SU-DHL-6 (cell line): Measurements from ENCODE around the gene CLIC2.
"Not testable (repeated sequence)": the region's sequence is repeated elsewhere in the genome, so short reads cannot be mapped to it uniquely, and the experiment has no call there.

Experiments
- H2AFZ ChIP-seq: fragments of 200-600 bp; sonication (generic); 2 replicates; pipeline ENCODE4 v1.6.1; 2014; ENCODE audit warnings: low read depth, mild to moderate bottlenecking, moderate library complexity, mixed read lengths, antibody characterized with exemption, low read length; ENCODE audit not compliant: severe bottlenecking
- H3F3A ChIP-seq: fragments of 200-600 bp; shearing (Covaris generic); 2 replicates; pipeline ENCODE4 v1.6.0; 2016; ENCODE audit warnings: antibody characterized with exemption, mild to moderate bottlenecking; ENCODE audit not compliant: insufficient read depth
- H3K27ac ChIP-seq: fragments of 200-600 bp; sonication (generic); 2 replicates; pipeline ENCODE4 v1.5.1; 2016; ENCODE audit warnings: low read depth, mild to moderate bottlenecking, low read length, moderate library complexity, mixed read lengths
- H3K27me3 ChIP-seq: fragments of 200-600 bp; sonication (generic), shearing (Covaris generic); 2 replicates; pipeline ENCODE4 v1.6.0; 2014; ENCODE audit warnings: mild to moderate bottlenecking, low read length
- H3K36me3 ChIP-seq: fragments of 200-600 bp; sonication (generic); 2 replicates; pipeline ENCODE4 v1.6.1; 2014; ENCODE audit warnings: mild to moderate bottlenecking, low read length, mixed read lengths
- H3K4me2 ChIP-seq: fragments of 300-600, 200-600 bp; shearing (Covaris generic), sonication (generic); 2 replicates; pipeline ENCODE4 v1.6.0; 2014; ENCODE audit warnings: low read length, low read depth, mild to moderate bottlenecking; ENCODE audit not compliant: poor library complexity, severe bottlenecking
- H3K4me3 ChIP-seq: fragments of 200-600 bp; sonication (generic); 2 replicates; pipeline ENCODE4 v1.5.1; 2014; ENCODE audit warnings: antibody characterized with exemption, low read length, mild to moderate bottlenecking, mixed read lengths; ENCODE audit not compliant: insufficient read depth, poor library complexity, severe bottlenecking
- H3K79me2 ChIP-seq: fragments of 200-600 bp; sonication (generic); 2 replicates; pipeline ENCODE4 v1.6.1; 2014; ENCODE audit warnings: mild to moderate bottlenecking, low read length, moderate library complexity; ENCODE audit not compliant: insufficient read depth
- H3K9ac ChIP-seq: fragments of 200-600 bp; sonication (generic); 2 replicates; pipeline ENCODE4 v1.7.0; 2014; ENCODE audit warnings: mild to moderate bottlenecking, low read length
- H3K9me2 ChIP-seq: fragments of 200-600 bp; sonication (generic); replicated peaks from 2 replicates; pipeline ENCODE4 v1.6.1; 2014; ENCODE audit warnings: low read length; ENCODE audit not compliant: insufficient read depth
- H3K9me3 ChIP-seq: fragments of 200-600 bp; sonication (generic); 2 replicates; pipeline ENCODE4 v1.6.1; 2014; ENCODE audit warnings: low read length, mixed read lengths; ENCODE audit not compliant: insufficient read depth
- H4K20me1 ChIP-seq: fragments of 200-600 bp; sonication (generic); 2 replicates; pipeline ENCODE4 v1.6.1; 2014; ENCODE audit warnings: low read depth, mild to moderate bottlenecking, antibody characterized with exemption, low read length, moderate library complexity, mixed read lengths
- CTCF ChIP-seq: fragments of 200-600 bp; sonication (generic); IDR thresholded peaks from one replicate; pipeline ENCODE4 v1.5.1; 2017; ENCODE audit warnings: antibody characterized with exemption, mild to moderate bottlenecking, low read length, moderate library complexity; ENCODE audit not compliant: insufficient read depth, poor library complexity, severe bottlenecking
- EZH2phosphoT487 ChIP-seq: fragments of 200-600 bp; sonication (generic), shearing (Covaris generic); conservative IDR thresholded peaks from 2 replicates; pipeline ENCODE4 v1.6.1; 2018; ENCODE audit warnings: mild to moderate bottlenecking, antibody characterized with exemption, low read length, moderate library complexity, mixed read lengths

Gene CLIC2

GRCh38 chrX:155334486-155335336, at the start of gene CLIC2:
Gene CLIC2 (minus strand): TSS chrX:155334614. CDS start chrX:155334427, 187 bp downstream.
- H3K27ac ChIP-seq = no peak within 1 kb of the TSS
- no peak within 1 kb of the TSS for H3K4me2 ChIP-seq
- H3K4me3 ChIP-seq = no peak within 1 kb of the TSS
- no peak for TF ChIP-seq CTCF
- TF ChIP-seq EZH2phosphoT487 = no peak
- H3K27me3 ChIP-seq = no peaks in the 10 kb centered on the region
- no peak within 1 kb of the TSS for H3K9ac ChIP-seq
- no peak within 1 kb of the TSS for H2AFZ ChIP-seq
- H4K20me1 ChIP-seq = no peaks in the 10 kb centered on the region
- no peaks in the 10 kb centered on the region for H3F3A ChIP-seq
- no peaks in the 10 kb centered on the region for H3K79me2 ChIP-seq
- no peaks in the 10 kb centered on the region for H3K9me3 ChIP-seq
- no peaks in the 10 kb centered on the region for H3K9me2 ChIP-seq
- H3K36me3 ChIP-seq = no peaks in the 10 kb centered on the region

GRCh38 chrX:155382529-155382967, 48.1 kb upstream of the CLIC2 start:
- H3K79me2 ChIP-seq, H3K27ac ChIP-seq, H3K9me3 ChIP-seq, H3K4me2 ChIP-seq, H2AFZ ChIP-seq, H3K27me3 ChIP-seq, H3K4me3 ChIP-seq, H3K9ac ChIP-seq, H3F3A ChIP-seq, H3K36me3 ChIP-seq, H3K9me2 ChIP-seq, H4K20me1 ChIP-seq: not testable (repeated sequence)

GRCh38 chrX:155381843-155382528, 47.6 kb upstream of the CLIC2 start, which contains the start of gene F8A2:
Gene F8A2 (plus strand): TSS chrX:155382095. CDS start chrX:155382115, 20 bp downstream.
- H3K9me3 ChIP-seq, H4K20me1 ChIP-seq, H3F3A ChIP-seq, H3K4me3 ChIP-seq, H3K27me3 ChIP-seq, H3K79me2 ChIP-seq, H3K9ac ChIP-seq, H3K36me3 ChIP-seq, H3K27ac ChIP-seq, H3K9me2 ChIP-seq, H2AFZ ChIP-seq, H3K4me2 ChIP-seq: not testable (repeated sequence)

DNA sequence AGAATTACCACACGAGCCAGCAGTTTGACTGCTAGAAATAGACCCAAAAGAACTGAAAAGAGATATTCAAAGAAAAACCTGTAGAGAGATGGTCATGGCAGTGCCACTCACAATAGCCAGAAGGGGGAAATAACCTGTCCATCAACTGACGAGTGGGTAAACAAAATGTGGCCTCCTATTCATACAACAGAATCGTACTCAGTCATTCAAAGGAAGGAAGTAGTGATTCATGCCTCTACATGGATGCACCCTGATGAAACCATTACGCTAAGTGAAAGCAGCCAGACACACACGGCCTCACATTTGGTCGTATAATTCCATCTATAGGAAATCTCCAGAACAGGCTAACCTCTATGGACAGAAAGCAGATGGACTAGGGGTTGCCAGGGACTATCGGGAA, 45.4 kb upstream of the CLIC2 start:
- H3K4me3 ChIP-seq, H3K4me2 ChIP-seq, H2AFZ ChIP-seq, H3K27ac ChIP-seq, H3F3A ChIP-seq, H3K79me2 ChIP-seq, H3K27me3 ChIP-seq, H3K9ac ChIP-seq, H3K9me3 ChIP-seq, H3K36me3 ChIP-seq, H4K20me1 ChIP-seq, H3K9me2 ChIP-seq: not testable (repeated sequence)

GRCh38 chrX:155373777-155374458, 39.5 kb upstream of the CLIC2 start:
- H3K27me3 ChIP-seq, H3F3A ChIP-seq, H3K4me2 ChIP-seq, H3K9ac ChIP-seq, H3K27ac ChIP-seq, H2AFZ ChIP-seq, H3K4me3 ChIP-seq, H3K79me2 ChIP-seq, H4K20me1 ChIP-seq, H3K9me2 ChIP-seq, H3K9me3 ChIP-seq, H3K36me3 ChIP-seq: not testable (repeated sequence)

DNA sequence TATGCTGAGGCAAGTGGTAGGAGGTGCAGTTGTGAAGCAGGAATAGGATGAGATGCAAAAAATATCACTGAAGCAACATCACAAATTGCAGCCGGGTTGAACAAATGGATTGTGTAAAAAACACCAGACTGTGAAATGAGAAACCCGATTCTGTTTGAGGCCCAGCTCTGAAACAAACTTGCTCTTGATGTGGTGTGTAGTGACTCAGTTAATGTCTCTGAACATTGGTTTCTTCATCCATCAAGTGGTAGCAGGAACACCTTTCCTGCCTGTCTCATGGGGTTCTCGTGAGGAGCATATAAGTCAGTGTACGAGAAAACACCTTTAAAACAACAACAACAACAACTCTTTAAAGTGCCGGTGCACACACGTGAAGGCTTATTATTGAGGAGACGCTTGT, 29.3 kb upstream of the CLIC2 start:
- not testable (repeated sequence) for H3K9ac ChIP-seq, H3K36me3 ChIP-seq, H3K9me2 ChIP-seq, H3K4me3 ChIP-seq, H3K79me2 ChIP-seq, H3K27me3 ChIP-seq, H3F3A ChIP-seq, H3K4me2 ChIP-seq, H3K27ac ChIP-seq, H3K9me3 ChIP-seq, H4K20me1 ChIP-seq, H2AFZ ChIP-seq
